GM19023 (cell line): Measurements from ENCODE around the gene TRAPPC2L.

ENCODE experiments used
- ATAC-seq: cut with Tn5 transposase; IDR thresholded peaks from one replicate; pipeline ENCODE4 v1.9.1; 2021; ENCODE audit warnings: mild to moderate bottlenecking, moderate library complexity; ENCODE audit not compliant: unreplicated experiment

The TRAPPC2L gene

DNA sequence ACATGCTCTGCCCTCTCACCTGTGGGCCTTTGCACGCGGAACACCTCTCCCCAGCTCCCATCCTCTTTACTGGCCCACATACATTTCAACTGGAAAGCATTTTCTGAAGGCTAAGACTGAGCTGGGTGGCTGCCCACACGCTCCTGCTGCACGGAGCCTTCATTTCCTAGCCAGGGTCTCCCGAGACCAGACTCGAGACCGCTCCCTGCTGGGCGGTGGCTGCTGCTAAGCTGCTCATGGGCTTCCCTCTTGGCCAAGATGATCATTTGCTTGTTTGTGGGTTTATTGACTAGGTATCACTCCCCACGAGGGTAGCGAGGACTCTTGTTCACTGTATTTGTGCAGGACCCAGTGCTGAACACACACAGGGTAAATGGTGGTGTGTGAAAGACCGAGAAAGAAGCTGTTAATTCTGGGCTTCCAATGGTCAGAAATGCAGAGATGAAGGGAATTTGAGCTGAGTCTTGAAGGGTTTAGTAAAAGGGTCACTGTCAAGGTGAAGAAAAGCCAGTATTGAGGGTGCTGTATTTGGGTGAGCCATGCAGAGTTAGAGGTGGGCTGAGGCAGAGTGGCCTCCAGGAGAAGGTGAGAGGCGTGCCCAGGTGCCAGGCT is 907 bp downstream of the TRAPPC2L start:
- peak; percentile 45 for ATAC-seq

DNA sequence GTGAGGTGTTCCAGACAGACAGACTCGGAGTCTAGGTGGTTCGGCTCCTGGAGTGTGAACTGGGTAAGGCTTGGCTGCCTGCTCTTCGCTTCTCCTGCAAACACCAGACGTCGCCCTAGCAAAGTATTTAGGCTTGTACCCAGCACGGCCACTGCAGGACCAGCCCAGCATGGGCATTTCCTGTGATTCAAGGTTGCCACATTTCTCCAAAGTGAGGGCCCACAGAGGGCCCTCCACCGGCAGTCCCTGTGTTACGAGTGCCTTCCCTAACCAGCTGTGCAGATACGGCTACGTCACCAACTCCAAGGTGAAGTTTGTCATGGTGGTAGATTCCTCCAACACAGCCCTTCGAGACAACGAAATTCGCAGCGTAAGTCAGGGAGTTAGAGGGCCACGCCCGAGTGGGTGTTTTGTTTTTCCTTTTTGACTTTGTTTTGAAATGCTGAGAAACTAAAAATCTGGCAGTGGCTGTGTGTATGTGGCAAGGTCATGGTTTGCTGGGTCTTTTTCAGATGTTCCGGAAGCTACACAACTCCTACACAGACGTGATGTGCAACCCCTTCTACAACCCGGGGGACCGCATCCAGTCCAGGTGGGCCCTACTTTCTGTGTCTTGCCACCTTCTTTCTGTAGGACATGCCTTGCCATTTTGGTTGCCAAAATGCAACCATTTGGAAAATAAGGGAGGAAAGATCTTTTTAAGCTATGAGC is 2.6 kb downstream of the TRAPPC2L start:
- ATAC-seq = no peak

DNA sequence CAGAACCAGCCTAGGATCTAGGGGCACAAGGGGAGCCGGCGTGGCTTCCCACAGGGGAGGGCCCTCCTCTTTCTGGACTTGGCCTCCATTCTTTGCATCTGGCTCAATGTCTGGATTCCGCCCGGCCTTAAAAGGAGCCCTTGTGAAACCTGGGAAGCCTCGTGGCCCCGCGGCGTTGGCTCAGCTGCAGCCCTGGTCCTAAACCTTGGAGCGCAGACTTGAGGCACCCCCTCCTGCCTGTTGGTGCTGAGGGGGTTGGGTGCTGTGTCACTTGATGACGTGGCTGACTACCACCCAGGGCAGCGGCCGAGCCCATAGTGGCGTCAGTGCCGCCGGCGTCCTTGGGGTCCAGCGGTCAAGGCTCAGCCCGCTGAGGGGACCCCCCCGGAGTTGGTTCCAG is 4.4 kb downstream of the TRAPPC2L start:
- no peak for ATAC-seq

DNA sequence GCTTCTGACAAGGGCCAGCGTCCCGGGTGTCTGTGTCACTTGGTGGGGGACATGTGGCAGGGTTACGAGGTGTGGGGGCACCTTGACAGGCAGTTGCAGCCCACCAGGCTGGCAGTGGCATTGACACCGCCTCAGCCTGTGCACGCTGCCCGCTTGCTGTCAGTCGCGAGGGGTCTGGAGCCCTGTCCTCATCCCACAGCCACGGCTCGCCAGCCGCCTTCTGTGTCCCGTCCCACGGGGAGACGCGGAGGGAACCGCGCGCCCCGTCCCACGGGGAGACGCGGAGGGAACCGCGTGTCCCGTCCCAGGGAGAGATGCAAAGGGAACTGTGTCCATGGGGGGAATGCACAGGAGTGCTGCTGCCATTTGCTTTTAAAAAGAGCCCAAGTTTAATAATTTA is 6.0 kb downstream of the TRAPPC2L start:
- ATAC-seq = no peak

DNA sequence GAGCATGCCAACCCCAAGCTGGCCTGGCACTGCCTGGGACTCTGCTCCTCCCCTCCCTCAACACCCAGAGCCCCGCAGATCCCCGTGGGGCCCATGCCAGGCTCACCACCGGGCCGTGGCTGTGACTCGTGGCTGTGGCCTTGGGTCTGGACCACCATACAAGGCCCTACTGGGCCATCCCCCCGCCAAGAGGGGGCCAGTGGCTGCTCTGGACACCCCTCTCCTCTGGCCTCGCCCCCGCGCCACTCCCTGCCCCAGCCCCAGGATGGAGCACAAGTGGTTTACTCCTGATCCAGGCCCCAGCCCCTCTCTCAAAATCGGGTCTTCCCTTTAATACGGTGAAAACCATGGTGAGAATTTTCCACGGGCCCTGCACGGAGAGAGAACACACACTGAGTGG is 6.5 kb downstream of the TRAPPC2L start:
- ATAC-seq = no peak

DNA sequence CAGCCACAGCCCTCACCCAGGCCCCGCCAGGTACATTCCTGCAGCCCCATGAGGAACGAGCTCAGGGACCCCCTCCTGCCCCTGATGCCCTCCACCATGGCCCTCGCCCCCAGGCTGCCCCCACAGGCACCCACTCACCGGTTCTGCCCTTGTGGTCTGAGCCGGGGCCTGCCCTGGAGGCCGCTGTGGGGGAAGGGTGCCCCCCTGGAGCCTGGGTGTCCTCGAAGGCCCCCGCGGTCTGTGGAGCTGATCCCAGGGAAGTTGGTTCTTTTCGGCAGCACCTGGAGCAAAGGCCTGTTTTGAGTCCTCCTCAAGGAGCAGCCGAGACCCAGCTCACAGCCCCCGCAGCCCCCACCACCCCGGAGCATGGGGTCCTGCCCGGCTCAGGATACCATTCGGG is 7.2 kb downstream of the TRAPPC2L start:
- ATAC-seq = no peak

DNA sequence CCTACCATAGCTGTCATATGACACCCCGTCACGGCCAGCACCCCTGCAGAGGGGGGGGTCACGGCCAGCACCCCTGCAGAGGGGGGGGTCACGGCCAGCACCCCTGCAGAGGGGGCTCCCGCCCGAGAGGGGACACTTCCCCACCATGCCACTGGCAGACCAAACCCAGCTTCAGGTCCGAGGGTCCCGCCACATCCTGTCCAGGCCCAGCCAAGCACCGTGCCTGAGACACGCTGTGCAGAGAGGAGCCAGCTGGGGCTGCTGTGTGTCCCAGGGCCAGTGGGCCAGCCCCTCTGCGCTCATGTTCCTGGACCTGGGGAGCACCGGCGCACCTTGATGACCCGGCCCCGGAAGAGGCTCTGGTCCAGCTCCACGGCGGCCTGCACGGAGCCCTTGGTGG is 7.6 kb downstream of the TRAPPC2L start:
- ATAC-seq = no peak

DNA sequence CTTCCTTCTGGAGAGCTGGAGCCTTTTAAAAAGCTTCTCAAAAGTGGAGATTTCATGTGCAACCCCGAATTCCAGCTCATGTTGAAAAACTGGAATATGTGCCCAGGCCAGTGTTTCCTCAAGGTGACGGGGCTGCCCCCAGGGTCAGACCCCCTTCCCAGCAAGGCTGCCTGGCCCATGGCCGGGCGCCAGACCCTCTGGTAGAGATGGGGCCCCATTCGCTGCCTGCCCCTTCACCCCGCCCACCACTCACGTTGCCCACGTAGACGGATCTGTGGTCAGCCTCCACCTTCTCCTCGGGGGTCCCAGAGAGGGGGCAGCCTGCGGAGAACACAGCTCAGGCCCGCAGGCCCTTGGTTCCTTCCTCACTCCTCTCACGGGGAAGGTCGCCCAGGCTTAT is 8.4 kb downstream of the TRAPPC2L start:
- no peak for ATAC-seq

DNA sequence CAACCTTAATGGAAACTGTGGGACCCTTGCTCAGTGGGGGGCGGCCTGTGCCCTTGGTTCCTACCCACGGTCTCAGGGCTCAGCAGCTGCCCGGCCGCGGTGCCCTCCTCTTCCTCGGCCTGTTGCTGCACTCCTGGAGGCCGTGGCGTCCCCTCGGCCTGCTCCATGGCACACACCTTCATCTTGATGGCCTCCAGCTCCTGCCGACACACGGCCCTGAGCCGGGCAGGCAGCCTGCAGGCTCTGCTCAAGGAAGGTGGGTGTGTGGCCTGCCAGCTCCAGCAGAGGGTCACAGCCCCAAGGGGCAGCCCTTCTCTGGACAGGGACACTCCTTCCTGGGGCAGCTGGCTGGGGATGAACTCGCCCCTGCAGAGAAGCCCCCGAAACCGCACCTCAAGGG is 8.8 kb downstream of the TRAPPC2L start:
- no peak for ATAC-seq

DNA sequence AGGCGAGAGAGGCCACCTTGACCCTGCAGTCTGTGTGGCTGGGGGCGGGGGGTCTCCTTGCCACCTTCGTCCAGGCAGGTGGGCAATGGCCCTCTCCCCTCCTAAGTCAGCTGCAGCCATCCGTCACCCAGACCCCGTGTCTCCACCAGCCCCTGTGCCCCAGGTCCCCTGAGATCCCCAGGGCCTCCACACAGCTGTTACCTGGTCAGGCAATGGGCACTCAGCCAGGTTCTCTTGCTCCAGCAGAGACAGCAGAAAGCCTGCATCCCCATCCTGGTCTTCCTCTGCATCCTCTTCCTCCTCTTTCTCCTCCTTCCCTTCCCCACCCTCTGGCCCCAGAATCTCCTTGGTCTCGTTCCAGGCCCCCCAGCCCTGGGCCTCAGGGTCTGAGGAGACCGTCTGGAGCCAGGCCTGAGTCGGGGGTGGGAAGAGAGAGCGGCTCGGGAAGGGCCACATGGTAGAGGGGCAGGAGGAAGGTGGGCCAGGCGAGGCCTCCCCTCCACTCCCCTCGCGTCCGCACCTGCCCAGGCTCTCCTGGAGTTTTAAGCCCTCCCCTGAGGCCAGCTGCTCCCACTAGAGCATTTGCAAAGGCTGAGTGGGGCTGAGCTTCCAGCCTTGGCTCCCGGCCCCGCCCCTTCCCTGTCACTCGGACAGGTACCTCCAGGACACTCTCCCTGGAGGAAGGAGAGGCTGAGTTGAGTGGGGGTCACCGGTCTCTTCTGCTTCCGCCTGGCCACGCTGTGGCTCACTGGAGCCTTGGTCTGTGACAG is 9.4 kb downstream of the TRAPPC2L start, which contains the start of gene PABPN1L:
PABPN1L (minus strand) TSS at position 510 of the 770 bp plus-strand sequence; CDS start at position 456, 54 bp downstream.
- no peak for ATAC-seq

DNA sequence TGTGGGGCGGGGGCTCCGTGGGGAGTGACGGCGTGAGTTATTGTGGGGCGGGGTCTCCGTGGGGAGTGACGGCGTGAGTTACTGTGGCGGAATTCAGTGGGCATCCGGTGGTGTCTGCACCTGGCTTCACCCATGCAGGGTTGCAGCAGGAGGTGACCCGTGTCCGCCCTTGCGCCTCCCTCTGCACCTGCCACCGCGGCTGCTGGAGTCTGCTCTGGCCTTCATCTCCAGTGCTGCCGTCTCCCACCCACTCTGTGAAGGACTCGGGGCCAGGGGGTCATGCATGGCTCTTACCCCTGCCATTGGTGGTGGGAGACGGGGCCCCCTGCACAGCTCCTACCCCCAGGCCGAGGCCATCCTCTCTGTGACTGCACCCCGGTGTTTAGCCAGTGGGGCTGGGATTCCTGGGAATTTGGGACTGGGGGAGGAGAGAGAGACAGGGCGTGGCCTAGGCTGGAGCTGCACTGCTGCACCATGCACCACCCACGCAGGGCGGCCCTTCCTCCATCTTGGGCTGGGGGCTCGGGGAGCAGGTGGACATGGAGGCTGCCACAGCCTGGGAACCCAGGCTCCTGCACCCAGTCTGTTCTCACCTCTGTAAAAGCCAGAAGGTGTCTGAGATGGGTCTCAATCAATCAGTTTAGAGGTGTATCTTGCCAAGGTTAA is 10.8 kb downstream of the TRAPPC2L start:
- no peak for ATAC-seq

DNA sequence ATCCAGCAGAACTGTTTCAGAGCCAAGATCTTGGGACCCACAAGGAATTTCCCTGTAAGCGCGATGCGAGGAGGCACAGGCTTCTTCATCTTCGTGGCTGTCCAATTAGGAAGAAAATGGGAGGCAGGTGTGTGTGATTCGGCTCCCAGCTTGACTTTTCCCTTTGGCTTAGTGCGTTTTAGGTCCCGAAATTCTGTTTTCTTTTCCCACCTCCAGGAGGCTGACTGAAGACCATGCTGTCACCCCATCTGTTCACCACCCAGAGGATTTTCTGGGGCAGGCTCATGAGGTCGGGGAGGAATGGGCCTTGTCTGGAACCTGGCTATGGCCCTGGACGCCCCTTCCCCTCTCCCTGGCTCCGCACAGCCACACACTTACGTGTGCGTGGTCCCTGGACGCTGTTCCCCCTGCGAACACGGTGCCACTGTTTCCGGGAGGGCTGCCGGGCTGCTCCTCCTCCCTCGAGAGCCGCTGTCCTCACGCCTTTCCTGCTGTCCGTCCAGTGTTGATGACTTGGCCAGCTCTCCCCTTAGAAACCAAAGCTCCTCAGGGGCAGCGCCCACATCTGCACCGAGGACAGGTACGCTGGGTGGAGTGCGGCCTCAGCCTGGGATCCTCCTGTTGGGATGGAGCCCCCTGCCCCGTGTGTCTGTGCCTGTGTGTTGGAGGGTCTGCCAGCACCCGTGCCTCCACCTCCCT is 12.2 kb downstream of the TRAPPC2L start:
- no peak for ATAC-seq

DNA sequence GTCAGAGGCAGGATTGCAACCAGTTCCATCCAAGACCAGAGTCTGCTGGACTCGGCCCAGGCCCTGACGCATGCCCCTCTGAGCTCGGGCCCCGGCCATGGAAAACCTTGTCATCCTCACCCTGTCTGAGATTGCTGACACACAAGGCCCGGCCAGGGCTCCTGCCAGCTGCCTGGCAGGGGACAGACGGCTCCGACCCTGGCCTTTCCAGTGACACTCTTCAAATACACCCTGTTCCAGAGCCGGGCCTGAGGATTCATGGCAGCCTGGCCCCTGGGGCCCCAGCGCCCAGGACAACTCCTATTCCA is 12.7 kb downstream of the TRAPPC2L start:
- no peak for ATAC-seq

DNA sequence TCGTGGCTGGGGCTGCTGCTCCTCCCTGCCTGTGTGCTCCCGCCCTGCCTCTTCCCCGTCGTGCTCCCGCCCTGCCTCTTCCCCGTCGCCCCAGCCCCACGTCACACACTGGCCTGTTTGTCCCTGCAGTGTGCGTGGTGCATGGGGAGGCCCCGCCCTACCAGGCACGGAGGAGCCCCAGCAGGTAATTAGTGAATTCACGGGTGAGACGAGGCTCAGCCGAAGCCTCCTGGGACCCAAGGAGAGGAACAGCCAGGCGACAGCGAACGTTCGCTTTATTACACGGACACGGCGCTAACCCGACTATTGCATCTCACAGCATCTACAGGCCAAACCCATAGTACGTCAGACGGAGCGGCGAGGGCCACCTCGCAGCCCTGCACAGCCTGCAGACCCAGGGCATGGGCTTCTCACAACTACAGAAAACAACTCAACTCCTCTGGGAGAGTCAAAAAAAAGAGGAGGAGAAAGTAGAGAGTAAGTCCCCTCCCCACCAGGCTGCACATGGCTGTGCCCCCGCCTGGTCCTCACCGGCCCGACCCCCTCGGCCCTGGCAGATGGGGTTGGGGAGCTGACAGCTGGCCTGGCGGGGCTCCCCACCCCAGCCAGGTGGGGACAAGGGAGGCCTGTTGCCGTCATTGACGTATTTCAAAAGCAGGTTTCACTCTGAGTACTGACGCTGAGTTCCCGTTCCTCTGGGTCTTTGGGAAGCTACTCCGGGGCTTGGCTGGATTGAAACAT is 13.9 kb downstream of the TRAPPC2L start:
- ATAC-seq = no peak

DNA sequence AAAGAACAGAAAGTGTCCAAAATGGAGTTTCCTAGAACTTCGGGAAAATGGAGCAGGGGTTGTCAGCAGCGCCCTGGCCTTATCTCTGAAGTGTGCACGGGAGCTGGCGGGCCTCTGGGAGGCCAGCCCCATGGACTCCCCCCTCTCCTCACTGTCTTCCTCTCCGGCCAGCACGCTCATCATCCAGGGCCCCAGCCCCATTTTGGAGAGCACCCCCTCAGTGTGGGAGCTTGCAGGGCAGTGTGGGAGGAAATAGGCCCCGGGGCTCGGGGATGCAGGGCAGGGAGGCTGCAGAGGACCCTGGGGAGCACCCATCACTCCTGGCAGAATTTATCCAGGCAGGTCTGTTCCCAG is 14.4 kb downstream of the TRAPPC2L start:
- no peak for ATAC-seq

DNA sequence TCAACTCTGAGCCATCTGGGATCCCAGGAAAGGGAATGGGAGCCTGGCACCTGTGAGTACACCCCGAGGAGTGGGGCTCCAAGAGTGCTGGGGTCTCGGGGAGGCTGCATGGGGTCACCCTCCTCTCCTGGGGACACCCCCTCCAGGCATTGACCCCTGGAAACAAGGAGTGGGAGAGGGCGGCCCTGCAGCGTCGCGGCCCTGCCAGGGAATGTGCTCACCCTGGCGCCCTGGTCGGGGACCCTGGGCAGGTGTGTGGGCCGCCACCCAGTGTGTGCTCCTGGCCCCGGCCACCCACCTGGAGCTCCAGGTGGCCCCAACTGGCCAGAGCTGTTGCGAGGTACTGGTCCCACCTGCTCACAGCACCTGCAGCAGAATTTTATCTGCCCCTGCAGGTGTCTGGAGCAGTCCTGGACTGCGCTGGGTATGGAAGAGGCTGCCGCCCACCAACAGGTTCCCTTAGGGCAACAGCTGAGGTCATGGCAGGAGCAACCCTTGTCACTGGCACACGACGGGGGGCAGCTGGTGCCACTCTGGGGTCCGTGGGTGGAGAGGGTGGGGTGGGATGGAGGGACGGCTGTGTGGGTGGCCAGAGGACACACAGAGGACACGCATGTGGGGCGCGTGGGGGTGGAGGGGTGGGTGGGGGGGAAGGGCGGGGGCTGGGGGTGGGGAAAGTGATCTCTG is 14.9 kb downstream of the TRAPPC2L start:
- ATAC-seq = no peak

DNA sequence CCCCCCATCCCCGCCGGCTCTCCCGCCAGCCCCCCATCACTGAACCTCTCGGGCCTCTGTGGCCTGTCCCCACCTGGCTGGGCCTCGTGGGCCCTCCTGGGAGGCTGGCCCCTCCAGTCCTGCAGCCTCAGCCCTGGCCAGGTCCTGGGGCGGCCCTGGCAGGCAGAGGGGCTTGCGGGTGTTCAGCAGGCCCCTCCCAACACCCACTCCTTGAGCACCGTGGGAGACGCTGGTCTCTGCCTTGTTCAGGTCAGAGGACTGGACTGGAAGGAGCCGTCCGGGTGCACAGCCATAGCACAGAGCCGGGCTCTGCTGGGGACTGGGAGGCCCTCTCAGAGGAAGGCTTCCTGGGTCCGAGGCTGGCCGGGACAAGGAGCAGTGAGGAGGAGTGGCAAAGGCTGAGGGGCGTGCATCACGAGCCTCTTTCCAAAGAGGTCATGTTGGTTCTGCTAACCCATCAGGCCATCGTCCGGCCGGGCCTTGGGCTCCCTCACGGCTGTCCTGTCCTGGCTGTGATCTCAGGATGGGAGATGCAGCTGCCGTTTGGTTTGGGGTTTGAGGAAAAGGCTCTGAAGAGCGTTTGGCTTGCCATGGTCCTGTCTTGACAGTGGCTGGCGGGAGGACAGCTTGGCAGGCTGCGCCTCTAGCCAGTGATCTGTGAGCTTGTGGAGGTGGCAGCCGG is 15.9 kb downstream of the TRAPPC2L start:
- ATAC-seq = no peak

DNA sequence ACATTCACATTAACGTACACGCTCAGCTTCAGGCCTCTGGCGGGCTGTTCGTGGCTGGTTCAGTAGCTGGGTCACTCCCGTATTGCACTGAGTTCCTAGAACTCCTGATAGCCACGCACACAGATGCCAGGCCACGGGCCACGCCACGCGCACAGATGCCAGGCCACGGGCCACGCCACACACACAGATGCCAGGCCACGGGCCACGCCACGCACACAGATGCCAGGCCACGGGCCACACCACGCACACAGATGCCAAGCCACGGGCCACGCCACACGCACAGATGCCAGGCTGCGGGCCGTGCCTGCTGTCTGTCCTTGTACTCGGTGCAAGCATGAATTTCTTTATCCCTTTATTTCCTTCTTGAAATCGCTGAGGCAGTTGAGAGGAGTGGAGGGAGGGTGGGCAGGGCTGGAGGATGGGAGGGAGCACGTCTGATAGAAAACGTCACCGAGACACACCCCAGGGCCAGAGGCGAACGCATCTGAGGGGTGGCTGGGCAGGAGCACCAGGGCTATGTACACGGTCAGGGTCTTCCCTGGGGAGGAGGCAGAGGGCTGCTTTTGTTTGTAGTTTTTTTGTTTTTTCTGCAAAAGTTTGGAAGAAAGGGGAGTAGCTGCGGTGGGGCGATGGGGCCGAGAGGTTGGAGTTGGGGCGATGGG is 18.1 kb downstream of the TRAPPC2L start:
- ATAC-seq = no peak
